ACC112 (cell line): ENCODE measurements around the gene PLCB4.

Experiments
- H2AFZ ChIP-seq: fragments of 200-600 bp; sonication (generic); one replicate; pipeline ENCODE4 v1.6.0; 2017; ENCODE audit warnings: antibody characterized with exemption, low read length; ENCODE audit not compliant: unreplicated experiment
- H3K27ac ChIP-seq: fragments of 200-600 bp; sonication (generic); 2 replicates; pipeline ENCODE4 v1.5.1; 2014; ENCODE audit warnings: low read depth, mild to moderate bottlenecking, antibody characterized with exemption, low read length, moderate library complexity
- H3K27me3 ChIP-seq: fragments of 200-600 bp; sonication (generic); 2 replicates; pipeline ENCODE4 v1.6.1; 2014; ENCODE audit warnings: mild to moderate bottlenecking, antibody characterized with exemption, low read length, moderate library complexity, mixed read lengths; ENCODE audit not compliant: insufficient read depth
- H3K36me3 ChIP-seq: fragments of 200-600 bp; sonication (generic); 2 replicates; pipeline ENCODE4 v1.6.1; 2016; ENCODE audit warnings: mild to moderate bottlenecking, antibody characterized with exemption, low read length, moderate library complexity, mixed read lengths; ENCODE audit not compliant: insufficient read depth
- H3K4me1 ChIP-seq: fragments of 200-600 bp; sonication (generic); one replicate; pipeline ENCODE4 v1.6.1; 2016; ENCODE audit warnings: low read length, mixed read lengths; ENCODE audit not compliant: insufficient read depth, unreplicated experiment, control insufficient read depth
- H3K4me3 ChIP-seq: fragments of 200-600 bp; sonication (generic); 2 replicates; pipeline ENCODE4 v1.5.1; 2014; ENCODE audit warnings: mild to moderate bottlenecking, low read depth, low read length
- H3K79me2 ChIP-seq: fragments of 200-600 bp; sonication (generic); one replicate; pipeline ENCODE4 v1.6.0; 2016; ENCODE audit warnings: low read length; ENCODE audit not compliant: control insufficient read depth, unreplicated experiment, insufficient read depth

Gene PLCB4

DNA sequence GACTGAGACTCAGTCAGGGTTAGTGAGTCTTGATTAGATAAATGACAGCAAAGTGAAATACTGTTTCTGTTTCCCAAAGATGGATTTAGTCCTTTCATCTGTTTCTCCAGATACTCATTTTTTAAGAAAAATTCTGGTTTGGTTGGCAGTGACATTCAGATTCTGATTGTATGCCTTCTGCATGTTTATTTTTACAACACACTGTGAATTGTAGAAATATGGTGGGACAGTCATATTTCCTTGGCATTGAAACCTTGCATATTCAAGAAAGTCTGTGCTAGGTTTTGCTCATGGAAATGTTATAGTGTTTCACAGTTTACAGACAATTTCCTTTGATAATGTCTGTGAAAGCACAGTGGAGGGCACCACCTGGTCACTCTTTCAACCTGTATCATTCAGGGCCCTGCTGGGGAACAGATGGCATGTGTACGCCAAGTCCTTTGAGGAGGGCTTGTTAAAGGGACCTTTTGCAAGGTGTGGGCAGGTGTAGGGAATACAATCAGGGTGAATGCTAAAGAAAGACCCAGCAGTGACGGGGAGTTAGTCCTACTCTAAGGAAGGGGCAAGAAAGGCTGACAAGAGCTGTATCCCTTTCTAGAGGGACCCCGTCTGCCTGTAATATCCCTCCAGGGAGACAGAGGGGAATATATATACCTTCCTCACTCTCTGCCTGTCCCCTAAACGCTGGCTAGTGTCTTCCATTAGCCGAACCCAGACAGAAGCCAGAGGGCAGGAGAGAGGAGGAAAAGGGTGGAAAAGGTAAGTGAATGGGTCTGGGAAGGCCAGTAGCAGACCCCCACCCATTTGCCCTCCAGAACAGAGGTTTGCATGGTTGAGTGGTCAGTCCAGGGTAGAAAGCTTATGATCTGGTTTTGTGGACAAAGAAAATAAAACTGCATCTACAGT is 10.2 kb downstream of the PLCB4 start:
- H3K4me3 ChIP-seq: no peak overlapping the region
- no peak overlapping the region for H3K27ac ChIP-seq
- H3K4me1 ChIP-seq: no peaks in the 10 kb centered on the region
- H3K36me3 ChIP-seq: no peaks in the 10 kb centered on the region
- H3K79me2 ChIP-seq: no peaks in the 10 kb centered on the region
- H3K27me3 ChIP-seq: no peaks in the 10 kb centered on the region
- no peak overlapping the region for H2AFZ ChIP-seq

DNA sequence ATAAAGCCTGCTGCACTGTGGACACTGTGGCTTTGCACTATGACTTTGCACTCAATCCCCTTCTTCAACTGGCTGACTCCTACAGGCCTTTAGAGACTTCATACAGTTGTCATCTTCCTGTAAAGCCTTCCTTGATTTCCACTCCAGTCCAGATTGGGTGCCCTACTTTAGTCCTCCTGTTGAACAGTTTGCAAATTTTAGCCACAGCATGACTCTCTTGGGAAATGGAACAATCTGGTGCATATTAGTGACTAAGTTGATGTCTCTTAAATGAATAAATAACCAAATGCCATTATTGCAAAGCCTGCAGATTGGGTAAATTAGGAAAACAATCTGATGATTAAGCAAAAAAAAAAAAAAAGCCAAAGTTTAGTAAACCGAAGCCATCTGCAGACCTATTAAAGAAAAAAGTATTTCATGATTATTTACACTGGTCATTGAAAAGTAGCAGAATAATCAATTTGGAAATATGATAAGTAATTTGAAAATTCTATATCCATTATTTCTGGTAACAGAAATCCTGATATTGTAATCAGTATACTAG is 12.6 kb downstream of the PLCB4 start:
- no peaks in the 10 kb centered on the region for H3K79me2 ChIP-seq
- no peak overlapping the region for H3K4me3 ChIP-seq
- no peaks in the 10 kb centered on the region for H3K36me3 ChIP-seq
- no peak overlapping the region for H3K27ac ChIP-seq
- H3K4me1 ChIP-seq: no peaks in the 10 kb centered on the region
- H2AFZ ChIP-seq: no peak overlapping the region
- H3K27me3 ChIP-seq: no peaks in the 10 kb centered on the region

DNA sequence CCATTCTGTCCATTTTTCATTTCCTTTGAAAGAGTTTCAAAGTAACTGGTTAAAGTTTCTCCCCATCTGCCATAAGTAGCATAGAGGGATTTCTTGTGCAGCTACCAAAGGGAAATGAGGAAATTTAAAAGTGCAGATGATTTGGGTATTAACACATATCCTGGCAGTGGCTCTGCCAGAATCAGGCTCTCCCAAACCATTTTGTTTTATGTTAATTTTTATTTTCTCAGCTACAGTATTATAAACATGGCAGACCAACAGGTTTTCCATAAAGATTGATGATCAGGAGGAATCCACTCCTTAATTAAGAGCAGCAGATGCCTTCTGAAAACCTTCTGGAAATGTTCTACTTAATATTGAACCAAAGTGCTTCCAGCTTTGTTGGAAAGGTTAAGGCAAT is 13.9 kb downstream of the PLCB4 start:
- Histone ChIP-seq H3K27me3 (no peaks in the 10 kb centered on the region), H3K79me2 (no peaks in the 10 kb centered on the region), H3K4me3 (no peak overlapping the region), H3K36me3 (no peaks in the 10 kb centered on the region), H3K4me1 (no peaks in the 10 kb centered on the region), H2AFZ (no peak overlapping the region), H3K27ac (no peak overlapping the region)

DNA sequence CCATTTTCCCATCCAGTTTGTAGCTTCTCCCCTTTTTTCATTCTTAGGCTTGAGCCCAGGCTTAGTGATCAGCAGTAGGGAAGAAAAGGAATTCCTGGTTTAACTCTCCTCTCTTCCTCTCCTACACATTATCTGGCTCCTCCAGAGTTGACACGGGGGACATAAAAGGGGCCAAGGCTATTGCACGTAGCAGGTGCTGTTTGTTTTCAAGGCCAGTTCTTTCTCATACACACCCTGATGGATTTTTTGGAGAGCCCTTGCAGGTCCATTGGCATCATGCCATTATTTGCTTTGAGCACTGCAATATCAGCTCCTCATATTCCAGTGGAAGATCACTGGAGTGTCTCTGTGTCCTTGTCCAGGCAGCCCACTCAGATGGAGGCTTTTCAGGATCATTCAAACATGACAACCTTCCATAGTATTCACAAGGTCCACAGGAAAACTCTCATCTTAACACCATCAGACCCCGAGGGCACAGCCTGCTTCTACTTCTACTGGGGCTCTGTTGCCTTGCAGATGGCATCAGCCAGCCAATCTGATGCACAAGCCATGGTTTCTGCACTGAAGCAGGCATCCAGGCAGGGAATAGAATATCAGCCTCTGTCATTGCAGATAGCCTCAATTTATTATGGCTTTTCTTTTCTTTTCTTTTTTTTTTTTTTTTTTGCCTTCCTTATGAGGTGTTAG is 18.8 kb downstream of the PLCB4 start:
- no peak overlapping the region for H2AFZ ChIP-seq
- H3K27ac ChIP-seq: no peak overlapping the region
- H3K4me3 ChIP-seq: no peak overlapping the region
- H3K27me3 ChIP-seq: no peaks in the 10 kb centered on the region
- H3K4me1 ChIP-seq: no peaks in the 10 kb centered on the region
- H3K79me2 ChIP-seq: no peaks in the 10 kb centered on the region
- no peaks in the 10 kb centered on the region for H3K36me3 ChIP-seq

DNA sequence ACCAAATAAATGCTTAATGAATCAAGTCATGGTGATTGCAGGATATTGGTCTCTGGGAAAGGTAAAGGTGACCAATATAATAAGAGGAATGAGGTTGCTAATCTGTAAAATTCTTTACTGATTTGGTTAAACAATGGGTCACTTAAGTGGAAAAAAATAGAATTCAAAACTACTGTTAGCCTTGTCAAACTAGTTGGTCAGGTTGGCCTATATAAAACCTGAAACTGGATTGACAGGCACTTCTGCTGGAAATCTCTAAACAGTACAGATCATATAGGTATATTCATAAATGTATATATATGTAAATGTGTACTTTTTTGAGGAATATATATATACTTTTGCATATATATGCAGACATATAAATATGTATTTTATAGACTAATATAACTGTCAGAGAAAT is 19.7 kb downstream of the PLCB4 start:
- no peak overlapping the region for H2AFZ ChIP-seq
- H3K4me1 ChIP-seq: no peaks in the 10 kb centered on the region
- no peak overlapping the region for H3K4me3 ChIP-seq
- no peaks in the 10 kb centered on the region for H3K27me3 ChIP-seq
- H3K36me3 ChIP-seq: no peaks in the 10 kb centered on the region
- no peaks in the 10 kb centered on the region for H3K79me2 ChIP-seq
- no peak overlapping the region for H3K27ac ChIP-seq

GRCh38 chr20:9092113-9092512 is 23.2 kb downstream of the PLCB4 start:
- H3K4me3 ChIP-seq: no peak overlapping the region
- no peak overlapping the region for H3K27ac ChIP-seq
- no peaks in the 10 kb centered on the region for H3K79me2 ChIP-seq
- H3K4me1 ChIP-seq: no peaks in the 10 kb centered on the region
- no peak overlapping the region for H2AFZ ChIP-seq
- H3K27me3 ChIP-seq: no peaks in the 10 kb centered on the region
- no peaks in the 10 kb centered on the region for H3K36me3 ChIP-seq

DNA sequence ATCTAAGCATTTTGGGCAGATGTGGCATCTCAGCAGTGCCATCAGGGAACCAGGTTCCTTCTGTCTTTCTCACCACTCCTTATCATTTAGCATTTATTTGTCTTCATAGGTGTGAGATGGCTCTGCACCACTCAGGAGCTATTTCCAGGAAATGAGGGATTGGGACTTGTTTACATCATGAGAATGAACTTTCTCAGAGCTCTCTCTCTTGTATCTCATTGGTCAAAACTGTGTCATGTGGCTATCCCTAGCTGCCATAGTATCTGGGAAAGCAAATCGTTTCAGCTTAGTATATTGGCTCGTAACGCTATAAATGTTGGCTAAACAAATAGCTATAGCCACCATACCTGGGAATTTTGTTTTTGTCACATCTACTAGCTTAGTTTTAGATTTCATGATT is 23.8 kb downstream of the PLCB4 start:
- no peak overlapping the region for H3K4me3 ChIP-seq
- H3K27ac ChIP-seq: no peak overlapping the region

GRCh38 chr20:9093218-9093957 is 24.5 kb downstream of the PLCB4 start:
- H3K27ac ChIP-seq: no peak overlapping the region
- H3K79me2 ChIP-seq: no peaks in the 10 kb centered on the region
- H2AFZ ChIP-seq: no peak overlapping the region
- no peak overlapping the region for H3K4me3 ChIP-seq
- H3K27me3 ChIP-seq: no peaks in the 10 kb centered on the region
- no peaks in the 10 kb centered on the region for H3K4me1 ChIP-seq
- H3K36me3 ChIP-seq: no peaks in the 10 kb centered on the region

More for the DNA sequence above, 23.8 kb downstream of the PLCB4 start:
- H3K79me2 ChIP-seq: no peaks in the 10 kb centered on the region
- no peaks in the 10 kb centered on the region for H3K36me3 ChIP-seq
- H3K27me3 ChIP-seq: no peaks in the 10 kb centered on the region
- H2AFZ ChIP-seq: no peak overlapping the region
- H3K4me1 ChIP-seq: no peaks in the 10 kb centered on the region

DNA sequence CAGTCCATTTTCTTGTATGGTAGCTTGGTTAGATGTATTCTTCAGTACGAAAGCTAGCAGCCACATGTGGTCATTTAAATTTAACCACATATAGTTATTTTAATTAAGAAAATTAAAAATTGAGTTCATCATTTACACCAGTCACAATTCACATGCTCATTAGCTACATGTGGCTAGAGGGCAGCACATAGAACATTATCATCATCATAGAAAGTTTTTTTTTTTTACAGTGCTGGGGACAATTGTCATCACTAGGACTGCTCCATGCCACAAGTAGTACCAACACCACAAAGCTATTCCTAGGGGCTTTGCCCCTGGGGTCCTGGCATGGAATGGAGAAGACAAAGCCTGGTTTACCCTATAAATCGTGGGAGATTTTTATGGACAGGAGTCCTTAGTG is 30.5 kb downstream of the PLCB4 start:
- no peak overlapping the region for H3K27ac ChIP-seq
- no peaks in the 10 kb centered on the region for H3K36me3 ChIP-seq
- no peak overlapping the region for H2AFZ ChIP-seq
- H3K27me3 ChIP-seq: no peaks in the 10 kb centered on the region
- H3K4me3 ChIP-seq: no peak overlapping the region
- no peaks in the 10 kb centered on the region for H3K4me1 ChIP-seq
- H3K79me2 ChIP-seq: no peaks in the 10 kb centered on the region

- no peaks in the 10 kb centered on the region for H3K79me2 ChIP-seq
- no peaks in the 10 kb centered on the region for H3K4me1 ChIP-seq
- H3K4me3 ChIP-seq: no peak overlapping the region
- no peaks in the 10 kb centered on the region for H3K36me3 ChIP-seq
- no peak overlapping the region for H2AFZ ChIP-seq
- no peak overlapping the region for H3K27ac ChIP-seq
- no peaks in the 10 kb centered on the region for H3K27me3 ChIP-seq
Measured at GRCh38 chr20:9100691-9101090, 31.8 kb downstream of the PLCB4 start.
